SK-N-SH (cell line): Measurements from ENCODE around the gene USP2. TPM values are rescaled to one million over a fixed set of nuclear protein-coding genes. Genes with fewer than 3 reads are reported as not detected.

Experiments
- CTCF ChIA-PET: fragments of 300-600, 350-600 bp; formaldehyde crosslinking; extraction: SDS; loops from one replicate; lab custom pipeline; 2021; lab: Yijun Ruan, JAX
- POLR2A ChIA-PET: fragments of 350-600 bp; sonication (Branson Sonifier 250); formaldehyde crosslinking; extraction: SDS; loops from one replicate; lab custom pipeline; 2020; ENCODE audit warnings: antibody characterized with exemption, inconsistent platforms; lab: Yijun Ruan, JAX
- DNase-seq: peaks from one replicate; pipeline ENCODE4 v3.0.0; 2012
- H2AFZ ChIP-seq: fragments of 200-600 bp; sonication (generic); 2 replicates; pipeline ENCODE4 v1.8.1; 2016; ENCODE audit warnings: antibody characterized with exemption, mild to moderate bottlenecking, low read depth
- H3F3A ChIP-seq: fragments of 200-600 bp; sonication (generic); replicated peaks from 2 replicates; pipeline ENCODE3; 2016; ENCODE audit warnings: antibody characterized with exemption, mild to moderate bottlenecking; ENCODE audit not compliant: insufficient read depth
- H3K27ac ChIP-seq, 2 experiments: fragments of 200-500 bp in 1 of 2; fragments of 200-600 bp in 1 of 2; sonication (Bioruptor generic) in 1 of 2; sonication (generic), shearing (Covaris generic) in 1 of 2; 2 replicates each; pipeline versions ENCODE4 v1.5.1 to v1.6.1; 2014 to 2016; ENCODE audit warnings: low read depth in 2 of 2, inconsistent platforms in 1 of 2, low read length in 1 of 2, mild to moderate bottlenecking in 1 of 2, mixed read lengths in 1 of 2
- H3K27me3 ChIP-seq: fragments of 200-600 bp; sonication (generic), shearing (Covaris generic); 2 replicates; pipeline ENCODE4 v1.6.1; 2016; ENCODE audit warnings: mixed run types; ENCODE audit not compliant: insufficient read depth
- H3K36me3 ChIP-seq, 2 experiments: fragments of 200-500 bp in 1 of 2; fragments of 200-600 bp in 1 of 2; sonication (Bioruptor generic) in 1 of 2; sonication (generic) in 1 of 2; replicated peaks in 1 of 2; 2 replicates each; pipeline versions ENCODE3 to v1.5.1; 2014 to 2016; ENCODE audit warnings: low read length in 1 of 2, mild to moderate bottlenecking in 1 of 2; ENCODE audit not compliant: insufficient read depth in 2 of 2, control insufficient read depth in 1 of 2
- H3K4me1 ChIP-seq, 2 experiments: fragments of 200-500 bp in 1 of 2; fragments of 200-600 bp in 1 of 2; sonication (Bioruptor generic) in 1 of 2; sonication (generic), shearing (Covaris generic) in 1 of 2; 2 replicates each; pipeline versions ENCODE4 v1.5.1 to v1.6.1; 2014 to 2016; ENCODE audit warnings: low read depth in 1 of 2, low read length in 1 of 2, mixed run types in 1 of 2; ENCODE audit not compliant: insufficient read depth in 2 of 2, control insufficient read depth in 1 of 2
- H3K4me2 ChIP-seq: fragments of 200-600 bp; sonication (generic), shearing (Covaris generic); 2 replicates; pipeline ENCODE4 v1.6.1; 2017; ENCODE audit warnings: mixed run types
- H3K4me3 ChIP-seq, 2 experiments: fragments of 200-500 bp in 1 of 2; fragments of 200-600 bp in 1 of 2; sonication (Bioruptor generic) in 1 of 2; sonication (generic), shearing (Covaris generic) in 1 of 2; 2 replicates each; pipeline versions ENCODE4 v1.5.1 to v1.8.1; 2014 to 2016; ENCODE audit warnings: low read depth in 2 of 2, inconsistent platforms in 1 of 2, low read length in 1 of 2, mild to moderate bottlenecking in 1 of 2, mixed read lengths in 1 of 2, moderate library complexity in 1 of 2
- H3K79me2 ChIP-seq: fragments of 200-600 bp; sonication (generic); 2 replicates; pipeline ENCODE4 v1.8.1; 2017; ENCODE audit warnings: mild to moderate bottlenecking; ENCODE audit not compliant: insufficient read depth
- H3K9ac ChIP-seq: fragments of 200-600 bp; sonication (generic); 2 replicates; pipeline ENCODE4 v1.6.1; 2017; ENCODE audit warnings: mixed run types
- H3K9me2 ChIP-seq: fragments of 200-600 bp; sonication (generic); 2 replicates; pipeline ENCODE4 v1.6.1; 2017; ENCODE audit warnings: mixed run types
- H3K9me3 ChIP-seq: fragments of 200-600 bp; sonication (generic); 2 replicates; pipeline ENCODE4 v1.6.1; 2017; ENCODE audit warnings: mixed run types, mild to moderate bottlenecking, moderate library complexity
- H4K20me1 ChIP-seq: fragments of 200-600 bp; sonication (generic); 2 replicates; pipeline ENCODE4 v1.6.1; 2017; ENCODE audit warnings: mild to moderate bottlenecking, mixed run types; ENCODE audit not compliant: insufficient read depth
- CHD2 ChIP-seq: fragments of 150-350 bp; IDR thresholded peaks from 2 replicates; pipeline ENCODE4 v1.6.1; 2018; ENCODE audit warnings: low read length; ENCODE audit not compliant: partially characterized antibody
- ELF1 ChIP-seq: IDR thresholded peaks from 2 replicates; pipeline ENCODE4 v1.4.0; 2012
- GABPA ChIP-seq: IDR thresholded peaks from 2 replicates; pipeline ENCODE4 v1.4.0; 2012; ENCODE audit warnings: low read depth, mild to moderate bottlenecking
- GATA2 ChIP-seq: sonication (generic); formaldehyde crosslinking; IDR thresholded peaks from 2 replicates; pipeline ENCODE4 v1.5.0; 2020; ENCODE audit warnings: mild to moderate bottlenecking, missing genetic modification reagents
- MAX ChIP-seq: IDR thresholded peaks from 2 replicates; pipeline ENCODE4 v1.4.0; 2012; ENCODE audit warnings: low read depth
- MEF2A ChIP-seq: IDR thresholded peaks from 2 replicates; pipeline ENCODE4 v1.4.0; 2012; ENCODE audit warnings: low read depth, borderline replicate concordance
- MXI1 ChIP-seq: IDR thresholded peaks from 2 replicates; pipeline ENCODE4 v1.6.1; 2012; ENCODE audit warnings: mild to moderate bottlenecking, low read depth, low read length, improper control_type of control experiment
- NRF1 ChIP-seq: IDR thresholded peaks from 2 replicates; pipeline ENCODE4 v1.6.1; 2012; ENCODE audit warnings: low read depth, mild to moderate bottlenecking, low read length
- RAD21 ChIP-seq: IDR thresholded peaks from 2 replicates; pipeline ENCODE4 v1.6.1; 2012; ENCODE audit warnings: mild to moderate bottlenecking, low read length
- RCOR1 ChIP-seq: fragments of 150-350 bp; IDR thresholded peaks from 2 replicates; pipeline ENCODE4 v1.6.1; 2017; ENCODE audit warnings: antibody characterized with exemption, low read length
- REST ChIP-seq: IDR thresholded peaks from 2 replicates; pipeline ENCODE4 v1.6.1; 2012; ENCODE audit warnings: mild to moderate bottlenecking, low read depth, low read length, moderate library complexity
- RFX5 ChIP-seq: IDR thresholded peaks from 2 replicates; pipeline ENCODE4 v1.6.1; 2012; ENCODE audit warnings: mild to moderate bottlenecking, improper control_type of control experiment, low read length
- RXRA ChIP-seq: IDR thresholded peaks from 2 replicates; pipeline ENCODE4 v1.4.0; 2012; ENCODE audit warnings: low read depth, mild to moderate bottlenecking, borderline replicate concordance
- TAF1 ChIP-seq: IDR thresholded peaks from 2 replicates; pipeline ENCODE4 v1.6.1; 2012; ENCODE audit warnings: low read depth, mild to moderate bottlenecking, low read length, moderate library complexity, borderline replicate concordance
- TEAD4 ChIP-seq: IDR thresholded peaks from 2 replicates; pipeline ENCODE4 v1.4.0; 2012; ENCODE audit warnings: mild to moderate bottlenecking, borderline replicate concordance; ENCODE audit not compliant: insufficient read depth
- YY1 ChIP-seq: IDR thresholded peaks from 2 replicates; pipeline ENCODE4 v1.4.0; 2012; ENCODE audit warnings: low read depth, mild to moderate bottlenecking
- ZBTB33 ChIP-seq: IDR thresholded peaks from 2 replicates; pipeline ENCODE4 v1.4.0; 2012; ENCODE audit warnings: low read depth, borderline replicate concordance
- WGBS: methylation state at CpG from one replicate; pipeline ENCODE4 v1.1.6; 2017; ENCODE audit warnings: low lambda C conversion rate; 5-methylcytosine and 5-hydroxymethylcytosine counted together
- polyA plus RNA-seq, 3 experiments: library from polyadenylated mRNA; depleted of rRNA; stranded (reverse); fragments of >200 nt; gene quantifications; 2 replicates each; pipeline ENCODE4 v1.2.3, GENCODE V29; 2012
- TF ChIP-seq, protein P1 (sequence below): IDR thresholded peaks from 2 replicates; pipeline ENCODE4 v1.4.0; 2012; ENCODE audit warnings: low read depth, borderline replicate concordance

The USP2 gene
- polyA plus RNA-seq, 1 of the 3 experiments (the other 2 are of a cell fraction), result 0.97 TPM

DNA sequence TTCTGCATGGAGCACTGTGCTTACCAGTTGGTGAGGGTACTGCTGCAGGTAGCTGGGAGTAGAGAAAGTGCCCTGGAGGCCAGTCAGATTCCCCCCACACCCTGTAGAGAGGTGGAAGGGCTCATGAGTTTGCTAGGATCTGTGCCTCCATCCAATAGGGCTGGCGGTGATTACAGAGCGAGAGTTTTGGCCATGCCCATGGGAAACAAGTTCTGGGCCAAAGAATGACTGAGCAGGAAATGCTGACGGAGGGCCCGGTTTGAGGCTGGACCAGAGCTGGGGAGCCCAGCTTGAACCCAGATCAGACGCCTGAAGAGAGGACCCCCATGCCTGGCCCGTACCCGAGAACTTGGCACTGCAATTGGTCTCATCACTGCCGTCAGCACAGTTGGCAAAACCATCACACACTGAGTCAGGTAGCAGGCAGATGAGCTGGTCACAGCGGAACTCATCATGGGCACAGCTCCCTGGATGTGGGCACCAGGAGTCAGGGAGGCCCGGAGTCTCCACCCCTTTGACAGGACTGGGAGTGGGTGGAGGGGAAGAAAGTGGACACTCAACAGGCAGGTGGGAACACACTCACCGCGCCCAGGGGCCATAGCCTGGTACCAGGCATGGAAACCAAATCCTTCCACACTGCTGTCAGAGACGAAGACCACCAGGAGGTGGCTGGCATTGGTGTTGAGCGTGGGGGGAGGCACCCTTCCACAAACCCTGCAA lies 37.0 kb downstream of the USP2 start:
- Histone ChIP-seq H3K9me2 (no peaks in the 10 kb centered on the region), H3K9ac (no peak overlapping the region), H3K9me3 (no peaks in the 10 kb centered on the region), H3K4me3 (no peak overlapping the region), H3K27ac (no peak overlapping the region), H3K79me2 (no peaks in the 10 kb centered on the region), H3K4me2 (no peak overlapping the region), H2AFZ (no peak overlapping the region), H3K27me3 (no peaks in the 10 kb centered on the region; the same call in 1 of the 2 replicates), H3K4me1 (peaks cover 0 to 11% of the 10 kb centered on the region in 2 experiments; a peak in 1 of 4 replicates), H4K20me1 (no peaks in the 10 kb centered on the region), H3K36me3 (no peaks in the 10 kb centered on the region), H3F3A (no peaks in the 10 kb centered on the region)
- 69% methylated on average over 9 of the region's 14 CpGs for WGBS
- CTCF ChIA-PET, result interaction anchor here (1.0 to 11.0 kb wide), 5 partner anchors 13 to 189 kb away, joined by 4 to 90 read pairs (median 85); no protein-coding TSS in a partner anchor
- TF ChIP-seq MEF2A, result no peak
- no peak for TF ChIP-seq YY1
- no peak for TF ChIP-seq REST
- no peak for TF ChIP-seq ZBTB33
- no peak for TF ChIP-seq RFX5
- TF ChIP-seq TAF1, result no peak
- POLR2A ChIA-PET, result no interaction called here
- no peak for DNase-seq

DNA sequence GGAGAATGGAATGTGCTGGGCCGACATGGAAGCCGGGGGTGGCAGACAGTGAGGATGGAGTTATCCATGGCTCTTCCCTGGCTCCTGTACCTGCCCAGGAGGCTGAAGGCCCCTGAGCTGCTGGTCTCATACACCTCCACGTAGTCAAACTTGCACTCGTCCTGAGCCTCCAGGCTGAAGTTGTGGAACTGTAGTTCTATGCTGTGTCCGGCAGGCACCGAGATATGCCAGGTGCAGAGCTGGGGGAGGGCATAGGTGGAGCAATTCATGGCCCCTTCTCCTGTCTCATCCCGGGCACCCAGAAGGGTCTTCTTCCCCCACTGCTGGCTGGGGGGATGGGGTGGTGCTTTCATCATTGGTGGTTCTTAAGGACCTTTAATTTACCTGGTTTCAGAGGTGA lies 37.8 kb downstream of the USP2 start:
- no peaks in the 10 kb centered on the region for H3K9me2 ChIP-seq
- H3F3A ChIP-seq, result no peaks in the 10 kb centered on the region
- no peaks in the 10 kb centered on the region for H3K36me3 ChIP-seq
- no peak overlapping the region for H3K4me2 ChIP-seq
- no peaks in the 10 kb centered on the region for H3K79me2 ChIP-seq
- POLR2A ChIA-PET, result no interaction called here
- no peak overlapping the region for H2AFZ ChIP-seq
- H3K4me3 ChIP-seq, result no peak overlapping the region
- WGBS, result 97% methylated on average over 4 of the region's 7 CpGs
- no peaks in the 10 kb centered on the region for H3K9me3 ChIP-seq
- no peaks in the 10 kb centered on the region; the same call in 1 of the 2 replicates for H3K27me3 ChIP-seq
- H4K20me1 ChIP-seq, result no peaks in the 10 kb centered on the region
- CTCF ChIA-PET, result interaction anchor here (8.4 to 11.0 kb wide), 3 partner anchors 13 to 131 kb away, joined by 85 to 90 read pairs (median 88); no protein-coding TSS in a partner anchor
- DNase-seq, result no peak
- no peak overlapping the region for H3K9ac ChIP-seq
- H3K4me1 ChIP-seq, result peaks cover 0 to 17% of the 10 kb centered on the region in 2 experiments; a peak in 1 of 4 replicates
- H3K27ac ChIP-seq, result no peak overlapping the region
- TF ChIP-seq GATA2 (no peak), YY1 (no peak), ZBTB33 (no peak), NRF1 (no peak), MXI1 (no peak), RXRA (no peak), CHD2 (no peak), TEAD4 (no peak), MAX (no peak), RCOR1 (no peak), GABPA (no peak), ELF1 (no peak), RAD21 (no peak)
- TF ChIP-seq, protein P1, sequence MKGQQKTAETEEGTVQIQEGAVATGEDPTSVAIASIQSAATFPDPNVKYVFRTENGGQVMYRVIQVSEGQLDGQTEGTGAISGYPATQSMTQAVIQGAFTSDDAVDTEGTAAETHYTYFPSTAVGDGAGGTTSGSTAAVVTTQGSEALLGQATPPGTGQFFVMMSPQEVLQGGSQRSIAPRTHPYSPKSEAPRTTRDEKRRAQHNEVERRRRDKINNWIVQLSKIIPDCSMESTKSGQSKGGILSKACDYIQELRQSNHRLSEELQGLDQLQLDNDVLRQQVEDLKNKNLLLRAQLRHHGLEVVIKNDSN, result no peak
